GM21367 (cell line): ENCODE results near the gene TMEM167B.
A peak's percentile ranks its signal among the peaks of the same experiment; 100 is the strongest.
"Not testable (repeated sequence)": the region's sequence is repeated elsewhere in the genome, so short reads cannot be mapped to it uniquely, and the experiment has no call there.

Experiments used
- ATAC-seq: cut with Tn5 transposase; IDR thresholded peaks from one replicate; pipeline ENCODE4 v1.9.1; 2021; ENCODE audit not compliant: unreplicated experiment

The TMEM167B gene

DNA sequence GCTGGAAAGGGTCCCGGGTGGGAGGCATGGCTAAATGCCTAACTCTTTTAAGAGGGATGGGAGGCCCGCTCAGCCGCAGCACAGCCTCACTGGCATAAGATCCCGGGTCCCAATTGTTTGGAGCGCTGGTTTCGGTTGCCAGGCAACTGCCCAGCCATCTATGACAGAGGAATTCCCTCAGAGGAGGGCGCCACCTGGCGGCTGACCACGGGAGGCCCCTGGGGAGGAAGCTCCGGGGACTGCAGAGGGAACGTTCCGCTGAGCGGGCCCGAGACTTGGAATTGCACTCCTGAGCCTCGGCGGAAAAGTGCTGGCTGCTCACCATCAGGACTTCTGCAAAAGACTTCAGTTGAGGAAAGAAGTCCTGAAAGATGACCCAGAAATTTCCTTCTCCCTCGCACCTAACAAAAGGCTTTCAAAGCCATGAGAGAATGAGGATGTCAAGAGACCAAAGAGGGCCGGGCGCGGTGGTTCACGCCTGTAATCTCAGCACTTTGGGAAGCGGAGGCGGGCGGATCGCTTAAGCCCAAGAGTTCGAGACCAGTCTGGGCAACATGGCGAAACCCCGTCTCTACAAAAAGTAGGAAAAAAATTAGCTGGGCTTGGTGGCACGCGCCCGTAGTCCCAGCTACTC lies 22.2 kb downstream of the TMEM167B start:
- ATAC-seq: peak; percentile 59

DNA sequence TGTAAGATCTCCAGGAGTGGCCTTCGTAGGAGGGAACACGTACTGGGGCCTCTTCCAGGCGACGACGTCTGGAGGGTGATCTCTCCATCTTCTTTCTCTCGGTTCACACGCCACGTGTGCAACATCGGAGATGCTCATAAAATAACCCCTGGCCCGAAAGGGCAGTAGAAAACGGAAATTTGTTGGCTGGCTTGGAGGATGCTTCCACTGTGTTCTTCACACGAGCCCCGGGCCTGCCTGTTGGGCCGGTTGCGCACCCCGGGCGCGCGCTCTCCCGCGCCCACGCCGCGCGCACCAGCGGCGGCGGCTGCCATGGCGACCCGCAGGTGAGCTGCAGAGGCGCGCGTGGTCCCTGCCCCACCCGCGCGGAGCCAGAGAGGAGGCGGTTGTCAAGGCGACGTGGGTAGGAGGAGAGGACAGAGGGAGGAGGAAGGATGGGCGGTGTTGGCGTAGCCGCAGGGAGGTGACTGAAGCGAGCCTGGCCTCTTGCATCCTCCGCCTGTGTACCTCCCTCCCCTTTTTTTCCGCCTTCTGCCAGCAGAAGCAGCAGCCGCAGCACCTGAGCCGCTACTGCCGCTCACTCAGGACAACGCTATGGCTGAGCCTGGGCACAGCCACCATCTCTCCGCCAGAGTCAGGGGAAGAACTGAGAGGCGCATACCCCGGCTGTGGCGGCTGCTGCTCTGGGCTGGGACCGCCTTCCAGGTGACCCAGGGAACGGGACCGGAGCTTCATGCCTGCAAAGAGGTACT lies 23.2 kb downstream of the TMEM167B start, which contains the start of gene ELAPOR1:
TSS of gene ELAPOR1 (plus strand) at position 526 of the 752 bp plus-strand sequence. CDS start at position 595, 69 bp downstream.
- peak; percentile 43 for ATAC-seq

DNA sequence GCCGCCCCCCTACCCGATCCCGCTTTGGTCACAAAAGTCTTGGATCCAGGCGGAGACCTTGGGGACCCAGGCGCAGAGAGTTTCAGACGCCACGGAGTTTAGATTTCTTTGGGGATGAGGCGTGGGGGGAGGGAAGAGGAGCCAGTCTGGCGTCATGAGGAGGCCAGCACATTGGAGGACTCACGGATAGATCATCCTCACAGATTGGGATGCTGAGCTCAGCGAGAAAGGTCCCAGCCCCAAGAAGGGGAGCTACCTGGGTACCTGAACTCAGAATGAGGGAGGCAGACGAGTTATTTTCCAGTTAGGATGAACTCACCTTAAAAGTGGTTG lies 23.7 kb downstream of the TMEM167B start:
- ATAC-seq: no peak

DNA sequence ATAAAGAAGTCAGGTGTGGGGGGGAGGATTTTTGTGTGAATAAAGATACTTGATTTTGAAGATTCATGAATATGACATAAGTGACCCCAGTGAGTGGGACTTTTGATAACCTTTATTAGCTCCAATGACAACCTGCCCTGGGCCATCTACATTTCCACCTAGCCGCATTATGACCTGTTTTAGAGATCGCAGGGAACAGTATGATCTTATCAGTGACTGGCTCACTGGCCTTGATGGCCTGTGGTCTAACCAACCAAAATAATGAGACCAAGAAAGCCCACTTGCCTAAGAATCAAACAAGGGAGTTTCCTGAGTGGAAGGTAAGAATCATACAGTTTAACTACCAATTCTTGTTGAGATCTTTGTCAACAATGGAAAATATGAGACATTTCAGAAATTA lies 25.1 kb downstream of the TMEM167B start:
- ATAC-seq: no peak

DNA sequence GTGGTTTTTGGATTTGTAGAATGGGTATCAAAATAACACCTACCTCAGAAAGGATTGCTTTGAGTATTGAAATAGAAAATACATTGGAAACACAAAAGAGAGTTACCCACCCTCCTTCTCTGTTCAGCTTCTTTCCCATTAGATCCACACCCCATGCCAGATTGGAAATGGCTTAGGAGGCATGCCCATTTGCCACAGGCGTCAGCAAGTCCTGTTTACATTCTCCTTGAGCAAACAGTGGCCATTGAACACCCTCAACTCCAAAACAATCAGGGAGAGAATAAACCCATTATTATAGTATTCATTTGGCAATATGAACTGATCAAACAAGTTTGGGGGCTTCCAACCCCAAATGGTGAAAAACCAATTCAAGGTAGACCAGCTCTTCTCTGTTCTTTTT lies 25.7 kb downstream of the TMEM167B start:
- no peak for ATAC-seq

DNA sequence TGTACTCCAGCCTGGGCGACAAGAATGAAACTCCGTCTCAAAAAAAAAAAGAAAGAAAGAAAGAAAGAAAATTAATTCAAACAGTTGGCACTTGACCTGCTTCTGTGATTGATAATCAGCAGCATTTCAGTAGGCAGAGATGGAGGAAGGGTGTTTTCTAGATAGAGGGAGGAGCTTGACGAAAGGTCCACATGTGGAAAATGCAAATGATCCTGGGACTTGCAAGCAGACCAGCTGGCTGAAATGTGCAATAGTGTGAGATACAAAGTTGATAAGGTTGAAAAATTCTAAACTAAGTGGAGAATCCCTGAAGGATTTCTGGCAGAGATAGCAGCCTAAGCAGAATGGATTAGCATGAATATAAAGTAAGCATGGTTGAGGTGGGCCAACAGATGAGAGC lies 27.5 kb downstream of the TMEM167B start:
- ATAC-seq: no peak

DNA sequence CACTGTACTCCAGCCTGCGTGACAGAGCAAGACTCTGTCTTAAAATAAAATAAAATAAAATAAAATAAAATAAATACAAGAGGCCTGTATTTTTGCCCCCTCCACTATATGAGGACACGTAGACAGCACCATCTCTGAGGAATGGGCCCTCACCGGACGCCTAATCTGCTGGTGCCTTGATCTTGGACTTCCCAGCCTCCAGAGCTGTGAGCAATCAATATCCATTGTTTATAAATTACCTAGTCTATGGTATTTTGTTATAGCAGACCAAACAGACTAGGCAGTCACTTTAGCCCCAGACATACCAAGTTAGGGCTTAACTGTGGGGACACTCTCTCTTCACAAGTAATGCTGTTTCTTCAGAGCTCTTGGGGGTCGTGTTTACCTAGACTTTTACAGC lies 29.8 kb downstream of the TMEM167B start:
- no peak for ATAC-seq

DNA sequence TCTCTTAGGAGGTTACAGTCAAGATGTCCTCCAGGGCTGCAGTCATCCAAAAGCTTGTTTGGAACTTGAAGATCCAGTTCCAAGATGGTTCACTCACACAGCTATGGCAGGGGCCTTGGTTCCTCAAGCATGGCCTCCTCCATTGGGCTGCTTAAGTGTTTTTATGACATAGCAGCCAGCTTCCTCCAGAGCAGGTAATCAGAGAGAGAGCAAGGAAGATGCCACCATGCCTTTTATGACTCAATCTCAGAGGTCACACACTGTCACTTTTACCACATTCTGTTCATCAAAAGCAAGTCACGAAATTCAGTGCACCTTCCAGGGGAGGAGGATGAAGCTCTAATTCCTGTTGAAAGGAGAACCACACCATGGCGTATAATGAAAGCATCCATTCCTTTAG lies 40.5 kb downstream of the TMEM167B start:
- no peak for ATAC-seq

DNA sequence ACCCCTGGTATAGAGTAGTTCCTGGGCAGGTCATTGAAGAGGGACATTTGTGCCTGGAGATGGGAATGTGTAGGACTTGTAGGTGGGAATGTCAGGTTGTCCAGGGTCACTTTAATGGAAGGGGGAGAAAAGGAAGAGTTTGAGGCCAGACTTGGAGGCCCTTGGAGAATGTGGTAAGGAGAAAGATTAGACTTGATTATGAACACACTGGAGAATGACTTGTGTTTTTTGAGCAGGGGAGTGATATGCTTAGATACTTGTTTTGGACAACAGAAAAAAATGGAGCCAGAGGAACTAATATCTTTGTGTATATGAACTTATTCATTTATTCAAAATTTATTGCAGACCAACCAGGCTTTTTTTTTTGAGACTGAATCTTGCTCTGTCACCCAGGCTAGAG lies 41.2 kb downstream of the TMEM167B start:
- no peak for ATAC-seq

DNA sequence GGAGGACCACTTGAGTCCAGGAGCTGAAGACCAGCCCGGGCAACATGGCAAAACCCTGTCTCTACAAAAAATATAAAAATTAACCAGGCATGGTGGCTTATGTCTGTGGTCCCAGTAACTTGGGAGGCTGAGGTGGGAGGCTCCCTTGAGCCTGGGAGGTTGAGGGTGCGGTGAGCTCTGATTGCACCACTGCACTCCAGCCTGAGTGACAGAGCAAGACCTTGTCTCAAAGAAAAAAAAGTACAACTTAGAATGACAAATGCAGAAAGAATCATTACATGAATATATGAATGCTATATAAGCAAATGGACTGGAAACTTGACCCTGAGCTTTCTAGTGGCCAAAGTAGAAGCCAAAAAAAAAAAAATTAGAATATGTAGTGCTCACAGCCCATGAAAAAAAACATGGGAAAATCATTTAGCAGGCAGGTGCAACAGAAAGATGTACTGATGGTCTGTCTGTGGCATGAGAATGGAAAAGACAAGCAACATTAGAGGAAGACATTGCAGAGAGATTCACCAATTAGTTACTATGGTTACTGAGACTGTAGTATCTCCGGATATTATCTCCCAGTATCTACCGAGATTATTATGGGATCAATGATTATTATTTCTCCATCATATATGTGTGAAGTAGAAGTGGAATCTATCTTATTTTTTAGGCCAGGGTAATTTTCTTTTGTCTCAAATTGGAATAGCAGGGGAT lies 42.6 kb downstream of the TMEM167B start:
- no peak for ATAC-seq

DNA sequence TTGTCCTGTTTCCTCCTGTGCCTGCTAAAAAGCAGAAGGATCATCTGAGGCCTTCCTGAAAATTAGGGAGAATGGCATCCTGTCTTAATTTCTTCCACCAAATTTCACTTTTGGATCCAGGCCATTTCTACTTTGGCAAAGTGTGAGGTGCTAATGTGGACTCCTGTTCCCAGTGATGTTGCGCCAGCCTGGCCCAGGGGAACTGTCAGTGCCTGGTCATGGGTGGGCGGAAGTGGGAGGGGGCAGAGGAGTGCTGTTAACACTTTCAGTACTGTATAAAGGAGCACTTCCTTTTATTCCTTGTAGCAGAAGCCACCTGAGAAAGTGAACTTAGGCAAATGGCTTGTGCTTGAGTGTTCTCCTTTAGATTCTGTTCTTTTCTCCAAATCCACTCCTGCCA lies 43.3 kb downstream of the TMEM167B start:
- ATAC-seq: no peak

DNA sequence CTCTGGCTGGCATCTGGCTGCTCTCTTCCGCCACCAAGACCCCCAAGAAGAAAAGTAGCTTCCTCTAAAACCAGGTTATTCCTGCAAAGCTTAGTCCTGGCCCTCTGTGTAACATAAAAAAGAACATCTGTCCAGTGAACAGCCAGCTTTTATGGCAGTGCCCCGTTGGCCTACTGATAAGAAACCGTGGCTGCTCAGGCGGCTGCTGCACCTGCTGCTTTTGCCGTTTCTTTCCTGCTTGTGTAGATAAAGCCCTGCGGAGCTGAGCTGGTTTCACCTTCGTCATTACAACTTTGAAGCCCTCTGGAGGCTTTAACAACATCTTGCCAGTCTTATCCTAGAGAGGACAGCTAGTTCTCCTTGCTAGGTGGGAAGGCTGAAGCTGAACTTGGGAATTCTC lies 43.9 kb downstream of the TMEM167B start:
- ATAC-seq: no peak

DNA sequence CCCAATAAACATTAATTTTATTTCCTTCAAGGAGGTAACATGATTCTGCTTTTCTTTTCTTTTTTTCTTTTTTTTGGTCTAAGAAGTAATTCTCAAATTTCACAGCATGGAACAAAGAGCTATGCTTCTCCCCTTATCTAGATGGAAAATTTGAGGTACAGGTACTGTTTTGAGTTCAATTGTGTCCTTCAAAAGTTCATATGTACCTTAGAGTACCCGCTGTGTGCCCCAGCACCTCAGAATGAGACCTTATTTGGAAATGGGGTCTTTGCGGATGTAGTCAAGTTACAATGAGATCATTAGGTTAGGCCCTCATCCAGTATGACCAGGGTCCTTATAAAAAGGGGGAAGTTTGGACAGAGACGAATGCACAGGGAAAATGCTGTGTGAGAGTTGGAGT lies 45.4 kb downstream of the TMEM167B start:
- no peak for ATAC-seq

DNA sequence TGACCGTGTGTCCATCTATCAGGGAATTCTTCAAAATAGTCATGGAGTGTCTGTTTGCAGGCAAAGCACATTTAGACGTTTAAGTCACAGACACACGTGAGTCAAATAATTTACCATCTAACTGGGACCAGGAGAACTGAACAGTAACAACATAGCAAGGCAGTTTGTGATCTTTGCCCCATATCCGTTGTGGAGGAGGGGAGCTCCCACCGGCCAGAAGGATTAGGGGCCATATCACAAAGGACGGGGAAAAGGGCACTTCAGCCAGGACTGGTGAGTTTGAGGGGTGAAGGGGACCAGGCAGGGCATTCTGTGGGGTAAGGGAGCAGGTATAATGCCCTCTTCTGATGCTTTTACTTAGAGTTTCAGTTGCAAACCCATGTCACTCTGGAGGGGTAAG lies 46.2 kb downstream of the TMEM167B start:
- ATAC-seq: no peak

DNA sequence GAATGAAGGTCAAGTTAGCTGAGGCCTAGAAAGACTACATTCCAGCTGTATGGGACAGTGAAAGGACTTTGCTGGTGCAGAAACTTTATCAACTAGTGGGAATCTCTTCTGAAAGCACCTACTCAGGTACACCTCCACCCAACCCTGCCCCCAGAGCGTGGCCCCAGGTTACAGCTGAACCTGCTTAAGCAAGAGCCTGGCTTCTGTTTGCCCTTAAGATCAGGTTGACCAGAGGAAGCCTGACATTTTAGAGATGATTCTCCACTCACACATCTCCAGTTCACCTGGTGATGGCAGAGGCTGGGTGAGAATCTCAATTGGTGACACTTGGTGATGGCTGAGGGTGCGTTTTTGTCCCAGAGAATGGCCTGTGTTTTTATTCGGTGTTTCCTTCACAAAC lies 47.4 kb downstream of the TMEM167B start:
- ATAC-seq: no peak

DNA sequence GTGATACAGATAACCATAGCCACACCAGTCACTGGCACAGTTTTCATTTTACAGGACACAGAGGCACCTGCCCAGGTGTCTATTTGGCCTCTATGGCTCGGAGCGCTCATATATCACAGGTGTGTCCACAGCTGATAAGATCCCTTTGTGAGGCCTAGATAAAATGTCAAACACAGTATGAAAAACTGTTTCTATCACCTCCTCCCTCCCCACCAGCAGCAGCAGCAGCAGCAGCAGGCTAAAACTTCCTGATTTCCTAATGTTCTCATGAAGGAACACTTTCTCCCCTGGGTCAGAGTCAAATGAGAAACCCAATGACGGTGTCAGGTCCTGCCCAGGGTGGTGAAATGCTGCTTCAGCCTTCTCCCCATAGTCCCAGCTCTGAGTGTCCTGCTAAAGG lies 47.8 kb downstream of the TMEM167B start:
- no peak for ATAC-seq

DNA sequence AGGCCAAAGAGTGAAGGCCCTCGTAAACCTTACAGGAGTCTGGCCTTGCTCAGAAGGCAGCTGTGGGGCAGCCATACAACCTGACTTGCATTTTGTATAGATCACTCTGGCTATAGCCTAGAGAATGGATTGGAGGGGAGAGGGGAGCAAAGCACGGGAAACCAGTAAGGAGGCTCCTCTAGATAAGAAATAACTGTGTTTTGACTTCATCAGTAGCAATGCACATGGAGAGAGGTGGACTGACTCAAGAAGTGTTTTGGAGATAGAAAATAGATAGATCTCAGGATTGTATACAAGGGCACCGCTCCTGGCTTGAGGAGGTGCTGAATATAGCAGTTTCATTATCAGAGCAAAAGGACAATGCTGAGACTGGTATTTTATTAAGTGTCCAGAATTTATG lies 49.8 kb downstream of the TMEM167B start:
- ATAC-seq: no peak

DNA sequence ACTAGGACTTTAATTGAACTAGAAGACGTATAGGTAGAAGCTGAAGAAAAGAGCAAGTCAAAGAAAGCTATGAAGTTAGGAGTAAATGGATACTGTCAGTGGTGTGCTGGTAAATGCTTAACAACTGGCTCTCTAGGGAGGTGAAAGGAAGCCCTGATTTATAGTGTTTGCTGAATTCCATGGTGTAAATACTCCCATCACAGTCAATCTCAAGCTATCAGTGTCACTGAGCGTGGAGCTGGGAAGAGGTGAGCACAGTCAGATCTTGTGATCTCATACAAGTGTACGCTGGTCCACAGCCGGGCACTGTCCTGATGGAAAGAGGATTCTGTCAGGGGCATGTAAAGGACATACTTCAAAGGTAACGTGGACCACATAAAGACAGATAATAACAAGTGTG lies 51.7 kb downstream of the TMEM167B start:
- no peak for ATAC-seq

DNA sequence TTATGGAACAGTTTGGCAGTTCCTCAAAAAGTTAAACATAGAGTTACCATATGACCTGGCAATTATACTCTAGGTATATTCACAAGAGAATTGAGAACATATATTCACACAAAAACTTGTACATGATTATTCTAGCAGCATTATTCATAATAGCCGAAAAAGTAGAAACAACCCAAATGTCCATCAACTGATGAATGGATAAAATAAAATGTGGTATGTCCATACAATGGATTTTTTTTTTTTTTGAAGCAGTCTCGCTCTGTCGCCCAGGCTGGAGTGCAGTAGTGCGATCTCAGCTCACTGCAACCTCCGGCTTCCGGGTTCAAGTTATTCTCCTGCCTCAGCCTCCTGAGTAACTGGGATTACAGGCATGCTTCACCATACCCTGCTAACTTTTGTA lies 52.2 kb downstream of the TMEM167B start:
- ATAC-seq: not testable (repeated sequence)
